Fibroblast of skin of abdomen (primary cell): Measurements from ENCODE around the gene ZNF544.
"Not testable (repeated sequence)": the region's sequence is repeated elsewhere in the genome, so short reads cannot be mapped to it uniquely, and the experiment has no call there.

Experiments
- DNase-seq: peaks from one replicate; pipeline ENCODE4 v3.0.0-alpha.2; 2013

The ZNF544 gene

DNA sequence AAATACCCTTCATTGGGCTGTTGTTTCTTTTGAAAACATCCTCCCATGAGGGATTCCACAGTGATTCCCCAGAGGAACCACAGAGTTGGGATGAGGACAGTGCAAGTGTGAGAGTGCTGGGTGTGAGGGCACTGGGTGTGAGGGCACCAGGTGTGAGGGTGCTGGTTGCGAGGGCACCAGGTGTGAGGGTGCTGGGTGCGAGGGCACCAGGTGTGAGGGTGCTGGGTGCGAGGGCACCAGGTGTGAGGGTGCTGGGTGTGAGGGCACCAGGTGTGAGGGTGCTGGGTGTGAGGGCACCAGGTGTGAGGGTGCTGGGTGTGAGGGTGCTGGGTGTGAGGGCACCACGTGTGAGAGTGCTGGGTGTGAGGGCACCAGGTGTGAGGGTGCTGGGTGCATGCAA lies 29.5 kb downstream of the ZNF544 start:
- not testable (repeated sequence) for DNase-seq

- no peak for DNase-seq
These were observed 32.9 kb downstream of the ZNF544 start for GRCh38 chr19:58261600-58261967.

DNA sequence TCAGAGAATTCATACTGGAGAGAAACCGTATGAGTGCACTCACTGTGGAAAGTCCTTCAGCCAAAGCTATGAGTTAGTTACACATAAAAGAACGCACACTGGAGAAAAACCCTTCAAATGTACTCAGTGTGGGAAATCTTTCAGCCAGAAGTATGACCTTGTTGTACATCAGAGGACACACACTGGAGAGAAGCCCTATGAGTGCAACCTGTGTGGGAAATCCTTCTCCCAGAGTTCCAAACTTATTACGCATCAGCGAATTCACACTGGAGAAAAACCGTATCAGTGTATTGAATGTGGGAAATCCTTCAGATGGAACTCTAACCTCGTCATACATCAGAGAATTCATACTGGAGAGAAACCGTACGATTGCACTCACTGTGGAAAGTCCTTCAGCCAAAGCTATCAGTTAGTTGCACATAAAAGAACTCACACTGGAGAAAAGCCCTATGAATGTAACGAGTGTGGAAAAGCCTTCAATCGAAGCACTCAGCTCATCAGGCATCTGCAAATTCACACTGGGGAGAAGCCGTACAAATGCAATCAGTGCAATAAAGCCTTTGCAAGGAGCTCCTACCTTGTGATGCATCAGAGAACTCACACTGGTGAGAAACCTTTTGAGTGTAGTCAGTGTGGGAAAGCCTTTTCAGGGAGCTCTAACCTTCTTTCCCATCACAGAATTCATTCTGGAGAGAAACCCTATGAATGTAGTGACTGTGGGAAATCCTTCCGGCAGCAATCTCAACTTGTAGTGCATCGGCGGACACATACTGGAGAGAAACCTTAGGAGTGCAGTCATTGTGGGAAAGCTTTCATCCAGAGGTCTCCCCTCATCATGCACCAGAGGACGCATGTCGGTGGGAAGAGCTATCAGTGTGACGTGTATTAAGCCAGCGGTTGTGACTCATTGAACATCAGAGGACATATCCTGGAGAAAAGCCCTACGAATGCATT lies 33.5 kb downstream of the ZNF544 start:
- no peak for DNase-seq

DNA sequence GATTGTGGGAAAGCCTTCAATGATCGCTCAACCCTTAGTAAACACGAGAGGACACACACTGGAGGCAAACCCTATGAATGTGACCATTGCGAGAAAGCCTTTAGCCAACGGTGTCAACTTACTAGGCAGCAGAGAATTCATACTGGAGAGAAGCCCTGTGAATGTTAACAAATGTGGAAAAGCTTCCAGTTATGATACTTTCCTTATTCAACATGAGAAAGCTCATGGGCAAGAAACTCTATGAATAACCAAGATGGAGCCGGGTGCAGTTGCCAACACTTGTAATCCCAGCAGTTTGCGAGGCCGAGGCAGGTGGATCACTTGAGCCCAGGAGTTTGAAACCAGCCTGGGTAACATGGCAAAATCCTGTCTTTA lies 34.2 kb downstream of the ZNF544 start:
- no peak for DNase-seq

- no peak for DNase-seq
These were observed 36.4 kb downstream of the ZNF544 start for GRCh38 chr19:58265100-58265499.

- no peak for DNase-seq
These were observed 39.6 kb downstream of the ZNF544 start for GRCh38 chr19:58268344-58268743.

DNA sequence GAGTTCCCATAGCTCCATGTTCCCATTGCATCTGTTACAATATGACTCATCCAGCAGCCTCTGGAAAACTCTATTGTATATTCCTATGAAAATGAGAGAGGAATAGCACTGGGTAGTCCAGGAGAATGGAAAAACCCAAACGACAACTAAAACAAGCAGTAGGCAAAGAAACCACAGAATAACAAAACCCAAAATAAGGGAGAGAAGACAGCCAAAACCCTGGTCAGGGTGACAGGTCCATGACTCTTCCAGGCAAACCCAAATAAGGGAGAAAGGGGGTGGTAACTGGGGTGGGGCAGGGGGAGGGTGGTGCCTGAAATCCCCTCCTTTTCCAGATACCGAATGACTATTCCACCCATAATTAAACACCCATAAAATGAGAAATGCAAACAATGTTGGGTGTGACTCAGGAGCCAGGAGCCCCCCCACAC lies 46.1 kb downstream of the ZNF544 start:
- DNase-seq = no peak

DNA sequence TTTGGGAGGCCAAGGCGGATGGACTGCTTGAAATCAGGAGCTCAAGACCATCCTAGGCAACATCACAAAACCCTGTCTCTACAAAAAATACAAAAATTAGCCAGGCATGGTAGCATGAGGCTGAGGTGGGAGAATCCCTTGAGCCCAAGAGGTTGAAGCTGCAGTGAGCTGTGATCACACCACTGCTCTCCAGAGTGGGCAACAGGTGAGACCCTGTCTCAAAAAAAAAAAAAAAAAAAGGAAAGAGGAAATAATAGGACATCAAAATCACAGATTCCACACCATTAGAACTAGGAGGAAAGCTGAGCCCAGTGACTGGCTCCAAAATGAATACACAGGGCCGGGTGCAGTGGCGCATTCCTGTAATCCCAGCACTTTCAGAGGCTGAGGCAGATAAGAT lies 46.9 kb downstream of the ZNF544 start:
- no peak for DNase-seq

GRCh38 chr19:58277197-58277596 lies 48.5 kb downstream of the ZNF544 start:
- no peak for DNase-seq

GRCh38 chr19:58277748-58278540 lies 49.2 kb downstream of the ZNF544 start:
- DNase-seq = no peak

DNA sequence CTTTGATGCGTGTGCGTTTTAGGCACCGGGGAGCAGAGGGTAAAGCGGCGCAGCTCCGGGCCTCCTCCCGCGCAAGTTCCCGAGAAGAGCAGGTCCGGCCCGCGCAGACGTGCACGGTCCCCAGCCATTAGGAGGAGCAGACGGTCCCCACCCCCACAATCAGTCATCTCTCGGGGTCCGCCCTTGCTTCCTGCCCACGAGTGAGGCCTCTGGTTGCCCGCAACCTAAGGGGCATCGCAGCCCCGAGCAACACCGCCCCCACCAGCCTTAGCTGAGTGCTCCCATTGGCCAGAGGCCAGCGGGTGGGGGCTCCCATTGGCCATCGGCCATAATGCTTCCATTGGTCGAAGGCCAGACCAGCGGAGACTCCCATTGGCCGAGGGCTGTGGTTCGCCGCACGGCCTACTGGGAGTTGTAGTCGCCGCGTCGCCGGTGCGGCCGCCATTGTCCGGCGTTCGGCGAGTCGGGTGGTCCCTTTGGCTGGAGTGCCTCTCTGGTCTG lies 49.9 kb downstream of the ZNF544 start, which contains the start of gene ZNF8:
TSS of gene ZNF8 (plus strand) at position 415 of the 501 bp plus-strand sequence. CDS start 127 bp downstream, outside the sequence.
- peak; percentile 99 for DNase-seq

GRCh38 chr19:58279042-58279924 lies 50.6 kb downstream of the ZNF544 start:
- peak; percentile 58 for DNase-seq

GRCh38 chr19:58279925-58280316 lies 51.2 kb downstream of the ZNF544 start:
- no peak for DNase-seq

DNA sequence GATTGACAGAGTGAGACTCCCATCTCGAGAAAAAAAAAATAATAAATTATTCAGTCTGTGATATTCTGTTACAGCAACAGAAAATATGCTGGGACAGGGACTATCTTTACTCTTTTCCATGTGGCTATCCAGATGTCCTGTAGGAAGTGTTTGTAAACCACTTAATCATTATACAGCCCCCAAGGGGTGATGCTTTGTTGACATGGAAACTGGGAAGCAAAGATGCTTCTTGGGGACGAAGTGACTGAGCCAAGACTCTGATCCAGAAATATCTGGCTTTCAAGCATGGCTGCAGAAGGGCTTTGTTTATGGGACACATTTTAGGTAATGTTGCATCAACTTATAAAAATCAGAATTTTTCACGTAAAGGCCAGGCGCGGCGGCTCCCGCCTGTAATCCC lies 55.5 kb downstream of the ZNF544 start:
- DNase-seq = no peak

GRCh38 chr19:58291943-58292342 lies 63.2 kb downstream of the ZNF544 start:
- no peak for DNase-seq

- no peak for DNase-seq
These were observed 66.1 kb downstream of the ZNF544 start for GRCh38 chr19:58294743-58295374.

DNA sequence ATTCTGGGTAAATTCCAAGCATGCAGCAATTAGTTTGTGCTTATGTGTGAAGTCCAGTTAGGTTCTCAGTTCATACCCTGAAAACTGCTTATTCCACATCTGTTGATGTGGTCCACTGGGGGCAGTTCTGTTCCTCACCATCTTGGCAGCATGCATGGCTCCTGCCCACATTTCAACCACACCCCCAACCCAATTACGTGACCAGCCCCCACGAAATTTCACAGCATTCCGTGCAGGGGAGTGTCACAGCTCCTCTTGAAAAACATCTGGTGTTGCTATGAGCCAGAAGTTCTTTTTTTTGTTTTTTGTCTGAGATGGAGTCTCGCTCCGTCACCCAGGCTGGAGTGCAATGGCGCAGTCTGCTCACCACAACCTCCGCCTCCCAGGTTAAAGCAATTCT lies 67.4 kb downstream of the ZNF544 start:
- DNase-seq = no peak

GRCh38 chr19:58300620-58301019 lies 71.9 kb downstream of the ZNF544 start:
- DNase-seq = no peak

- no peak for DNase-seq
These were observed 75.5 kb downstream of the ZNF544 start for GRCh38 chr19:58304255-58304654.

- no peak for DNase-seq
These were observed 76.0 kb downstream of the ZNF544 start for GRCh38 chr19:58304748-58305064.

GRCh38 chr19:58305065-58305931 lies 76.6 kb downstream of the ZNF544 start, which contains the start of gene ERVK3-1:
TSS of gene ERVK3-1 (plus strand) at chr19:58305377. CDS start at chr19:58312169, 6,792 bp downstream.
- peak; percentile 97 for DNase-seq
